Mammary epithelial cell (primary cell): Measurements from ENCODE around the gene PYGB.

Source experiments
- EZH2 ChIP-seq: IDR thresholded peaks from 2 replicates; pipeline ENCODE4 v1.6.1; 2012; ENCODE audit warnings: low read length, inconsistent platforms, borderline replicate concordance
- TF ChIP-seq, protein P1 (sequence below), 2 donors: IDR thresholded peaks in 1 of 2; conservative IDR thresholded peaks in 1 of 2; 2 replicates each; pipeline ENCODE4 v1.5.1; 2011 to 2012; ENCODE audit warnings: inconsistent platforms in 2 of 2, low read length in 2 of 2, mild to moderate bottlenecking in 2 of 2, control low read depth in 1 of 2, low read depth in 1 of 2; ENCODE audit not compliant: insufficient read depth in 1 of 2; ENCODE audit errors: extremely low read depth in 1 of 2

DNA sequence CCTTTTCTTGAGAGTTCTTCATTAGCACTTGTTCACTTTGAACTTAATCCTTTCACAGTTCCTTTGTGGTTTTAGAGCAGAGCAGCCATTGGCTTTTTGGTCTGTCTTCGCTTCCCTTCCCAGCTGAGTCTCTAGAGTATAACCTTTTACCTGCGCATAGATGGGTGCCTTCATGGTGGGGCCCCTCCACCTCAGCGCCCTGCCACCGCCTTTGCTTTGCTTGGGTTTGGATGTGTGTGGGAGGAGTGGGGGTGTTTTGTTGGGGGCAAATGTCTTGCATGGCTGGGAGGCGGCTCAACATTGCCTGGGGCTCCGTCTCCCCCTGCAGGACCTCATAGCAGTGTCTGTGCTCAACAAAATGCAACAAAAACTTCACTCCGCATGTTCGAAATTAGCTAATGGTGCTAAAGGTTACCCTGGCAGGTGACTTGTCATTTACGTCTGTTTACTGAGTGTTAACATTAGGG lies 11.9 kb downstream of the PYGB start:
- TF ChIP-seq, protein P1, sequence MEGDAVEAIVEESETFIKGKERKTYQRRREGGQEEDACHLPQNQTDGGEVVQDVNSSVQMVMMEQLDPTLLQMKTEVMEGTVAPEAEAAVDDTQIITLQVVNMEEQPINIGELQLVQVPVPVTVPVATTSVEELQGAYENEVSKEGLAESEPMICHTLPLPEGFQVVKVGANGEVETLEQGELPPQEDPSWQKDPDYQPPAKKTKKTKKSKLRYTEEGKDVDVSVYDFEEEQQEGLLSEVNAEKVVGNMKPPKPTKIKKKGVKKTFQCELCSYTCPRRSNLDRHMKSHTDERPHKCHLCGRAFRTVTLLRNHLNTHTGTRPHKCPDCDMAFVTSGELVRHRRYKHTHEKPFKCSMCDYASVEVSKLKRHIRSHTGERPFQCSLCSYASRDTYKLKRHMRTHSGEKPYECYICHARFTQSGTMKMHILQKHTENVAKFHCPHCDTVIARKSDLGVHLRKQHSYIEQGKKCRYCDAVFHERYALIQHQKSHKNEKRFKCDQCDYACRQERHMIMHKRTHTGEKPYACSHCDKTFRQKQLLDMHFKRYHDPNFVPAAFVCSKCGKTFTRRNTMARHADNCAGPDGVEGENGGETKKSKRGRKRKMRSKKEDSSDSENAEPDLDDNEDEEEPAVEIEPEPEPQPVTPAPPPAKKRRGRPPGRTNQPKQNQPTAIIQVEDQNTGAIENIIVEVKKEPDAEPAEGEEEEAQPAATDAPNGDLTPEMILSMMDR (conservative IDR thresholded peaks at IDR 0.05 in 1 of 2, IDR thresholded peaks at IDR 0.05 in 1 of 2; ENCODE audit: extremely low read depth in 1 of 2, insufficient read depth in 1 of 2, low read depth in 1 of 2, low read length in 2 of 2) = no peak
- TF ChIP-seq EZH2 = no peak
